A673 (cell line): ENCODE results near the gene PNN.

Experiments
- CTCF ChIP-seq: fragments of 300-800, 200-600 bp; sonication (generic); conservative IDR thresholded peaks from 2 replicates; pipeline ENCODE4 v1.5.1; 2017; ENCODE audit warnings: low read depth, mild to moderate bottlenecking, antibody characterized with exemption, low read length, moderate library complexity, mixed read lengths
- EZH2 ChIP-seq: fragments of 200-600 bp; sonication (generic); IDR thresholded peaks from 2 replicates; pipeline ENCODE4 v1.6.1; 2017; ENCODE audit warnings: borderline replicate concordance, low read depth, mild to moderate bottlenecking, mixed read lengths, antibody characterized with exemption, low read length; ENCODE audit not compliant: poor library complexity, severe bottlenecking

DNA sequence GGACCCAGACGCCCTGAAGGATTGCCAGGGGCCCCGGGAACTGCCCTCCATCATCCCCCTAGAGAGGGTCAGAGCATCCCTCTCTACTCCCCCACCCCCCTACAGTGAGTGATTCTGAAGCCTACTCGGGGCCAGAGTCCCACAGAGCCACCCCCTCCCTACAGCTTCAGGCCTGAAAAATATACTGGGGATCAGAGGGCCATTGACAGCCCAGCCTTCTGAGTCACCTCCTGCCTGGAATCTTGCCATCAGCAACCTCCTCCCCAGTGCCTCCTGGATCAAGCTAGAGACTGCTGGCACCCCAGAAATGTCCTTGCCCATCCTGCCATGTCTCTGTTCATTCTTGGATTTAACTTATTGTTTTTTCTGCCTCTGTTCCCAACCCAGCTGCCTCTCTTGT lies 37.0 kb downstream of the PNN start:
- TF ChIP-seq CTCF (no peak), EZH2 (no peak)
